Immature natural killer cell (primary cell): ENCODE measurements around the gene DPYSL3. TPM values are rescaled to one million over a fixed set of nuclear protein-coding genes. Genes with fewer than 3 reads are reported as not detected.

Experiments used
- DNase-seq, 3 donors: peaks; one replicate each; pipeline ENCODE4 v3.0.0; 2022; ENCODE audit warnings: mixed read lengths in 1 of 3
- H3K27ac Mint-ChIP-seq, 6 donors: one replicate each; pipeline ENCODE4 v1.8.0; 2020; ENCODE audit warnings: mixed read lengths in 6 of 6, mild to moderate bottlenecking in 5 of 6, inconsistent platforms in 4 of 6, moderate library complexity in 3 of 6
- H3K27me3 Mint-ChIP-seq, 3 donors: one replicate each; pipeline ENCODE4 v1.8.0; 2020 to 2021; ENCODE audit warnings: low read depth in 3 of 3, mild to moderate bottlenecking in 3 of 3, mixed read lengths in 3 of 3, moderate library complexity in 3 of 3, inconsistent platforms in 1 of 3
- H3K36me3 Mint-ChIP-seq, 3 donors: one replicate each; pipeline ENCODE4 v1.8.0; 2020; ENCODE audit warnings: mixed read lengths in 3 of 3, inconsistent platforms in 2 of 3, mild to moderate bottlenecking in 2 of 3
- H3K4me1 Mint-ChIP-seq, 2 donors: one replicate each; pipeline ENCODE4 v1.8.0; 2020; ENCODE audit warnings: inconsistent platforms in 2 of 2, mild to moderate bottlenecking in 2 of 2, mixed read lengths in 2 of 2, moderate library complexity in 1 of 2
- H3K4me3 Mint-ChIP-seq, 5 donors: one replicate each; pipeline ENCODE4 v1.8.0; 2020; ENCODE audit warnings: mild to moderate bottlenecking in 5 of 5, mixed read lengths in 5 of 5, inconsistent platforms in 3 of 5, moderate library complexity in 3 of 5
- H3K9me3 Mint-ChIP-seq, 6 donors: one replicate each; pipeline ENCODE4 v1.8.0; 2020; ENCODE audit warnings: mild to moderate bottlenecking in 6 of 6, mixed read lengths in 6 of 6, inconsistent platforms in 4 of 6, moderate library complexity in 3 of 6
- polyA plus RNA-seq, 3 donors: library from polyadenylated mRNA; unstranded; fragments of 300-500 nt; fragmentation: Illumina TruSeq; gene quantifications; one replicate each; pipeline ENCODE4 v1.2.3, GENCODE V29; 2021

Gene DPYSL3
- polyA plus RNA-seq, 3 donors from 2014 or later = not detected

- no peaks in the 10 kb centered on the region for H3K4me1 Mint-ChIP-seq
- H3K27me3 Mint-ChIP-seq = peaks cover 2 to 7% (median 4%) of the 10 kb centered on the region in 3 donors
- no peak overlapping the region for H3K27ac Mint-ChIP-seq
- H3K36me3 Mint-ChIP-seq = no peaks in the 10 kb centered on the region
- H3K4me3 Mint-ChIP-seq = no peak overlapping the region
- no peak for DNase-seq
- peaks cover 0 to 4% (median 0%) of the 10 kb centered on the region in 6 donors for H3K9me3 Mint-ChIP-seq
These were observed 77.5 kb downstream of the DPYSL3 start for GRCh38 chr5:147432323-147432722.

GRCh38 chr5:147431586-147431985, 78.3 kb downstream of the DPYSL3 start:
- Mint-ChIP-seq H3K4me3 (no peak overlapping the region), H3K4me1 (no peaks in the 10 kb centered on the region), H3K27me3 (peaks cover 2 to 7% (median 4%) of the 10 kb centered on the region in 3 donors), H3K27ac (no peak overlapping the region), H3K9me3 (peaks cover 0 to 4% (median 0%) of the 10 kb centered on the region in 6 donors), H3K36me3 (no peaks in the 10 kb centered on the region)
- no peak for DNase-seq

GRCh38 chr5:147430628-147431027, 79.2 kb downstream of the DPYSL3 start:
- Mint-ChIP-seq H3K4me3 (no peak overlapping the region), H3K27me3 (peaks cover 2 to 7% (median 6%) of the 10 kb centered on the region in 3 donors), H3K4me1 (no peaks in the 10 kb centered on the region), H3K27ac (no peak overlapping the region), H3K9me3 (no peaks in the 10 kb centered on the region), H3K36me3 (no peaks in the 10 kb centered on the region)
- DNase-seq = no peak

GRCh38 chr5:147427521-147428401, 82.1 kb downstream of the DPYSL3 start:
- no peaks in the 10 kb centered on the region for H3K4me1 Mint-ChIP-seq

GRCh38 chr5:147426640-147427327, 83.1 kb downstream of the DPYSL3 start:
- no peak overlapping the region for H3K27ac Mint-ChIP-seq
- H3K27me3 Mint-ChIP-seq = peaks cover 2 to 10% (median 5%) of the 10 kb centered on the region in 3 donors
- no peaks in the 10 kb centered on the region for H3K4me1 Mint-ChIP-seq
- peaks cover 0 to 3% (median 0%) of the 10 kb centered on the region in 6 donors for H3K9me3 Mint-ChIP-seq
- H3K36me3 Mint-ChIP-seq = no peaks in the 10 kb centered on the region
- no peak for DNase-seq
- no peak overlapping the region for H3K4me3 Mint-ChIP-seq

More at GRCh38 chr5:147427521-147428401, 82.1 kb downstream of the DPYSL3 start:
- H3K4me3 Mint-ChIP-seq = no peak overlapping the region
- peaks cover 2 to 10% (median 7%) of the 10 kb centered on the region in 3 donors for H3K27me3 Mint-ChIP-seq
- no peaks in the 10 kb centered on the region for H3K36me3 Mint-ChIP-seq
- no peak for DNase-seq
- H3K27ac Mint-ChIP-seq = no peak overlapping the region
- peaks cover 0 to 3% (median 0%) of the 10 kb centered on the region in 6 donors for H3K9me3 Mint-ChIP-seq

GRCh38 chr5:147418613-147419012, 91.3 kb downstream of the DPYSL3 start:
- Mint-ChIP-seq H3K36me3 (no peaks in the 10 kb centered on the region), H3K27ac (no peak overlapping the region), H3K4me1 (no peaks in the 10 kb centered on the region), H3K4me3 (no peak overlapping the region), H3K27me3 (peaks cover 0 to 3% (median 1%) of the 10 kb centered on the region in 3 donors), H3K9me3 (no peaks in the 10 kb centered on the region)
- DNase-seq = no peak

- Mint-ChIP-seq H3K4me3 (no peak overlapping the region), H3K36me3 (no peaks in the 10 kb centered on the region), H3K27ac (no peak overlapping the region)
These were observed 92.6 kb downstream of the DPYSL3 start for GRCh38 chr5:147417135-147417813.

GRCh38 chr5:147415651-147416050, 94.2 kb downstream of the DPYSL3 start:
- H3K4me3 Mint-ChIP-seq = no peak overlapping the region
- DNase-seq = no peak
- H3K27ac Mint-ChIP-seq = no peak overlapping the region
- H3K9me3 Mint-ChIP-seq = no peaks in the 10 kb centered on the region
- H3K36me3 Mint-ChIP-seq = no peaks in the 10 kb centered on the region
- H3K4me1 Mint-ChIP-seq = no peaks in the 10 kb centered on the region
- peaks cover 0 to 2% (median 0%) of the 10 kb centered on the region in 3 donors for H3K27me3 Mint-ChIP-seq

More at GRCh38 chr5:147417135-147417813, 92.6 kb downstream of the DPYSL3 start:
- no peak for DNase-seq
- Mint-ChIP-seq H3K4me1 (no peaks in the 10 kb centered on the region), H3K9me3 (no peaks in the 10 kb centered on the region), H3K27me3 (peaks cover 0 to 3% (median 1%) of the 10 kb centered on the region in 3 donors)

- no peaks in the 10 kb centered on the region for H3K4me1 Mint-ChIP-seq
- H3K27me3 Mint-ChIP-seq = peaks cover 0 to 2% (median 0%) of the 10 kb centered on the region in 3 donors
- no peaks in the 10 kb centered on the region for H3K36me3 Mint-ChIP-seq
- H3K4me3 Mint-ChIP-seq = no peak overlapping the region
- no peak overlapping the region for H3K27ac Mint-ChIP-seq
- DNase-seq = no peak
- H3K9me3 Mint-ChIP-seq = no peaks in the 10 kb centered on the region
These were observed 96.6 kb downstream of the DPYSL3 start for GRCh38 chr5:147413266-147413665.

GRCh38 chr5:147412561-147412960, 97.3 kb downstream of the DPYSL3 start:
- Mint-ChIP-seq H3K36me3 (no peaks in the 10 kb centered on the region), H3K27ac (no peak overlapping the region), H3K27me3 (peaks cover 0 to 2% (median 0%) of the 10 kb centered on the region in 3 donors), H3K4me3 (no peak overlapping the region), H3K4me1 (no peaks in the 10 kb centered on the region), H3K9me3 (no peaks in the 10 kb centered on the region)
- no peak for DNase-seq

GRCh38 chr5:147411359-147412319, 98.2 kb downstream of the DPYSL3 start:
- peaks cover 0 to 2% (median 2%) of the 10 kb centered on the region in 3 donors for H3K27me3 Mint-ChIP-seq
- DNase-seq = no peak
- H3K36me3 Mint-ChIP-seq = no peaks in the 10 kb centered on the region
- no peaks in the 10 kb centered on the region for H3K4me1 Mint-ChIP-seq
- no peaks in the 10 kb centered on the region for H3K9me3 Mint-ChIP-seq
- no peak overlapping the region for H3K4me3 Mint-ChIP-seq
- no peak overlapping the region for H3K27ac Mint-ChIP-seq

- Mint-ChIP-seq H3K4me3 (no peak overlapping the region), H3K4me1 (no peaks in the 10 kb centered on the region)
These were observed 99.1 kb downstream of the DPYSL3 start for GRCh38 chr5:147410496-147411358.

More at GRCh38 chr5:147410496-147411358, 99.1 kb downstream of the DPYSL3 start:
- Mint-ChIP-seq H3K36me3 (no peaks in the 10 kb centered on the region), H3K9me3 (no peaks in the 10 kb centered on the region), H3K27me3 (peaks cover 0 to 2% (median 0%) of the 10 kb centered on the region in 3 donors), H3K27ac (no peak overlapping the region)
- no peak for DNase-seq
